Panc1 (cell line): ENCODE results near the gene VOPP1.

Experiments used
- REST ChIP-seq, 2 experiments: IDR thresholded peaks; 2 replicates each; pipeline ENCODE4 v1.6.1; 2011 to 2012; ENCODE audit warnings: low read depth in 2 of 2, control low read depth in 1 of 2, low read length in 1 of 2, mild to moderate bottlenecking in 1 of 2, moderate library complexity in 1 of 2; ENCODE audit not compliant: insufficient read depth in 1 of 2
- TF ChIP-seq, protein P1 (sequence below): fragments of 450-650 bp; IDR thresholded peaks from 2 replicates; pipeline ENCODE4 v1.5.1; 2017; ENCODE audit warnings: mild to moderate bottlenecking

DNA sequence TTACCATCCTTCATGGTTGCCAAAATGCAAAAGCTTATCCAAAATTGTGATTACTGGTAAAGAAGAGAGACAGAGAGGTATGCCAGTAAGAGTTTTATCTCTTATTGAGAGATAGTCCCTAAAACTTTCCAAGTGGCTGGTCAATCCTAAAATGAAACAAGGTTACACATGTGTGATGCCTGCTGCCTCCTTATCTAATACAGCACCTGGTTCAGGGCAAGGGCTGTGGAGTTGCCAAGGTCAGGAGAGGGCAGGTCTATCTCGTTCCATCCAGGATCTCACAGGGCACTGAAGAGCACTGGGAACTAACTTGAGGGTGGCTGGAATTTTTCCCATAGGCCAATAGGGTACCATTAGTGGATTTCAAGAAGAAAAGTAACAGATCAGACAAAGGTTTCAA, 18.3 kb downstream of the VOPP1 start:
- TF ChIP-seq REST (IDR thresholded peaks at IDR 0.05; ENCODE audit: insufficient read depth in 1 of 2, low read depth in 2 of 2, low read length in 1 of 2): no peak
- TF ChIP-seq, protein P1, sequence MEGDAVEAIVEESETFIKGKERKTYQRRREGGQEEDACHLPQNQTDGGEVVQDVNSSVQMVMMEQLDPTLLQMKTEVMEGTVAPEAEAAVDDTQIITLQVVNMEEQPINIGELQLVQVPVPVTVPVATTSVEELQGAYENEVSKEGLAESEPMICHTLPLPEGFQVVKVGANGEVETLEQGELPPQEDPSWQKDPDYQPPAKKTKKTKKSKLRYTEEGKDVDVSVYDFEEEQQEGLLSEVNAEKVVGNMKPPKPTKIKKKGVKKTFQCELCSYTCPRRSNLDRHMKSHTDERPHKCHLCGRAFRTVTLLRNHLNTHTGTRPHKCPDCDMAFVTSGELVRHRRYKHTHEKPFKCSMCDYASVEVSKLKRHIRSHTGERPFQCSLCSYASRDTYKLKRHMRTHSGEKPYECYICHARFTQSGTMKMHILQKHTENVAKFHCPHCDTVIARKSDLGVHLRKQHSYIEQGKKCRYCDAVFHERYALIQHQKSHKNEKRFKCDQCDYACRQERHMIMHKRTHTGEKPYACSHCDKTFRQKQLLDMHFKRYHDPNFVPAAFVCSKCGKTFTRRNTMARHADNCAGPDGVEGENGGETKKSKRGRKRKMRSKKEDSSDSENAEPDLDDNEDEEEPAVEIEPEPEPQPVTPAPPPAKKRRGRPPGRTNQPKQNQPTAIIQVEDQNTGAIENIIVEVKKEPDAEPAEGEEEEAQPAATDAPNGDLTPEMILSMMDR: no peak
